ENCODE data around the gene GRM1.

The GRM1 gene

DNA sequence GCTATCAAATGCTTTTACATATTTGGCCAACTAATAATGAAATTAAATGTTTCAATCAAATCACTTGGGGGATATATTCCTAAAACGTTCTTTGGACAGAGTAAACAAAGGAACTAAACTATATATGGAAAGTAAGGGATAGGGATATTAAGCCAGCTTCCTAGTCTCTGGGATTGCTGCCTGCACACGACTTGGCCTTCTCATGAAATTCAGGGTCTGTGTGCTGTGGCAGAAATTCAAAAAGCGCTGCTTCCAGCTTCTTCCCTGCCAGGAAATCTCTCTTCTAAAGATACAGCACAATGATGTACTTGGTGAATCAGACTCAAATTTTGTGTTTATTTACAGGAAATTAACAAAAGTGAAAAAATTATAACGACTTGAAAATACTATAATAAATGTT, 308.5 kb downstream of the GRM1 start:
- DNase-seq: no peak

DNA sequence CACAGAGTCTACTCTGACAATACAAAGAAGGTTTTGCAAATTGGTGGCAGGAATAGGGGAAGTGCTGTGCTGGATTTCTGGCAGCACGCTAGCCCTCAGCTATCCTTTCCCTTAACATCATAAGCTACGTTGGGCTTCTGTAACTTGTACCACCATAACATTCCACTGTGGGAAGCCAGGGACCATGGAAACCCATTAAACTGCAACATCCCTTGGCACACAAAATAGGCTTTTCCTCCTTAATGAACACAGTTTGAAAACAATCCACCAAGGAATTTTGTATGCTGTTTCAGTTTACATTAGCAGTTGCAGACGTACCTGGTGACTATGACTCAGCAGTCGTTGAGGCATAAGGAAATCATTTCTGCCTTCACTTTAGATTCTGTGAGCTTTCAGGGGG, 310.9 kb downstream of the GRM1 start:
- peak; percentile 62 for DNase-seq

DNA sequence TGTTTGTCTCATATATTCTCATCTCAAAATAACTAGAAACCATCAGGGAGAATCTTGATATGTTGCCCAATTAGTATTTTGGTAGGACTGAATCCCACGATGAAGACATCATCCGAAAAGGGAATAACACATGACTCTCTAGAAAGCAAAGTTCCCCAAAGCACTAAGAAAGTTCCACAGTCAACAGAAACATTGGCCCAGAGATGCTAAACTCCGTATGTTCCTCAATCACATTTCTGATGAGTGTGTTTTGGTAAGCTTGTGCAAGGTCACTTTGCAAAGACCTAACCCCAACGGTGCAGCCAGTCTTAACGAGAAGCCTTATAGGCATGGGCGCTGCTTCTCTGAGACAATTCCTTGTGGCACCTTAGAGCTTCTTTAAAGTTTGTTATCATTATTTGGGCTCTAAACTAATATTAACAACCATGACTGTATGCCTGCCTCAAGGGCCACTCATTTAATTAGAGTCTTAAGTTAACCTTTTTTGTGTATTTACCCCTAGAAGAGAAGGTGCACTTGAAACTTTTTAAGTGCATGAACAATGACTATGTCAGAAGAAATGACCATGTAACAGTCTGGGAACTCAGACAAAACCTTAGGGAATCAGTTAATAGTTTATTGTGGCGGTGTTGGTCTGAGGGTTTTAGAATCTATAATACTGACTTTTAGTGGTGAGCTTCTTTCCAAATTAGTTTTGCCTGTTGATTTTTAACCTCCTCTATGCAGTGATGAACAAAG, 312.8 kb downstream of the GRM1 start:
- no peak for DNase-seq

DNA sequence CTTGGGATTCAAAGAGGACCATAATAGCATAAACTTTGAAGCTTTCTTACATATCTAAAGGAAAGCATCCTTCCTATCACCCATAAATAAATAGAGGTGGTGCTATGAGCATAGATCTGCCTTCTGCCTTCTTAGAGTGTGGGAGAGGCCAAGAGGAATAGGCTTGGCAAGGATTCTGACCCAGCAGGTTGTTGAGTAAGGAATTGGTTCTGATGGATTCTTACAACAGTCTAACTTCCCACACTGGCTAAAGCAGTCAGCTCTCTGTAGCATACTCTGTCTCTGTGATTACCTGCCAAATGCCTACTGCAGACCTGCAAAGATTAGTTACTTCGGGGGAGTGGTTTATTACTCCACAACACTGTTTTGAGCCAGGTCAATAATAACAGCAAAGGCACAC, 316.7 kb downstream of the GRM1 start:
- DNase-seq: no peak

DNA sequence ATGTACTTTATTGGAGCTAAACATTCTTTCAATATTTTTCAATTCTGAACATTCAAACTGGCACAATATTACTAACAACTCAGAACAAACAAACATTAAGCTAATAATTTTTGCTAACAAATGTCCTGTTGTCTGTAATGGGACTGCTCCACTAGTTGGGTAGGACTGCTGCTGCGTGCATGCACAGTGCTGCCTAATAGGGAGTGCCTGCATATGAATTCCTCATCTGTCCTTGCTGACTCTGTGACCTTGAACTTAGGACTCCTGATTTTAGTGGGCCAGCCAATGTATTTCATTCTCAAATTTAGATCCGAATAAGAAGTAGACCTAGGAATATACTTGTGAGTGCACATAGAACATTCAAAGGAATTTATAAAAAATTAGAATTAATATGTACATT, 318.2 kb downstream of the GRM1 start:
- no peak for DNase-seq

DNA sequence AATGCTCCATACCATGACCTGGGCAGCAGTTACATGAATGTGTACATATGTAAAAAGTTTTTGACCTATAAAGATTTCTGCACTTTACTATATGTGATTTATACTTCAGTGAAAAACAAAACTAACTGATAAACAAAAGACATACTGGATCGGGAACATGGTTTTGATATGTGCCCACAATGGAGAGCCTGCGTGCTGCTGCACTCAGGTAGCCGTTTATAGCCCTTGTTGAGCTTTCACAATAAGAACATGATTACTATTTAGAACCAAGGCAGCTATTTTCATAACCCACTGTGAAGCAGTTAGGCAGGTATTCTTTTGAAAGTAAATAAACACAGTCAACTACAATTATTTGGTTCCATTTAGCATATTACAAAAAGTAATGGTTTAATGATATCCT, 318.8 kb downstream of the GRM1 start:
- DNase-seq: no peak

DNA sequence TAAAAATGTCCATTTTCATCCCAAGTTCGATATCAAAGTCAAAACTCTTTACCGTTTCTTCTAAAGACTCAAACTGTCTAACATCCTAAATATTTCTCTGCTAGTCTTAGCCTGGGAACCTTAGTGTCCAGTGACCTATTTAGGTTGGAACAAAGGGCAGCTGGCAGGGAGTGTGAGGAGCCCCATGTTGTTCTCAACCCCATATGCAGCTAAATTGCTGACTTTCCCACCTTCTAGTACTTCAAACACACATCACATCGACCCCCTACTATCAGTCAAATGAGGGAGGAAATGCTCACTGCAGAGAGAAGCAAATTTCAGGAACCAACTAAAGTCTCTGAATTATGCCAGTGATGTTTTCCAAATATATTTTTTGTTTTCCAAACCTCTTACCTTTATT, 322.2 kb downstream of the GRM1 start:
- no peak for DNase-seq

DNA sequence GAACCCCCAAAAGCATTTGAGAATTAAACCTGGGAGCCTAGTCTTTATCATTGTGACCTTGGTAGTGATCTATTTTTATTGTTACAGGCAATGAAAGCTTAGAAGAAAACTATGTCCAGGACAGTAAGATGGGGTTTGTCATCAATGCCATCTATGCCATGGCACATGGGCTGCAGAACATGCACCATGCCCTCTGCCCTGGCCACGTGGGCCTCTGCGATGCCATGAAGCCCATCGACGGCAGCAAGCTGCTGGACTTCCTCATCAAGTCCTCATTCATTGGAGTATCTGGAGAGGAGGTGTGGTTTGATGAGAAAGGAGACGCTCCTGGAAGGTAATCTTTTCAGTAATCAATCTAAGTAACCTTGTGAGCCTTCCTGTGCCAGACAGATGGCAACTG, 323.3 kb downstream of the GRM1 start:
- no peak for DNase-seq

DNA sequence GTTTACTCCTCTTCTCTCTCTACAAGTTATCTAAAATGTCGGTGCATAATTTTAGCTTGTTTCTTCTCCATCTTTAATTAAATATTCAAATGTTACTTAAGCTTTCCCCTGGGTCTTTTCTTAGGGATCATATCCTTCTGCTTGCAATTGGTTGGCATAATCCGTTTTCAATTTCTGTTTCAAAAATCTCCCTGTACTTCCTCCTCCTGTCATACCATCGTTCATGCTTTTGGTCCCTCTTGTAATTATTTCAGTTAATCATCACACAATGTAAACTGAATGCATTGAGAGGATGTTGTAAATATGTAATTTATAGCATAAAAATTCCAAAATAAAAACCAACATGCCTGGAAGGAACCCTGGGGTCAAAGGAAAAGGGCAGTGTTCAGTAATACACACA, 325.6 kb downstream of the GRM1 start:
- no peak for DNase-seq

DNA sequence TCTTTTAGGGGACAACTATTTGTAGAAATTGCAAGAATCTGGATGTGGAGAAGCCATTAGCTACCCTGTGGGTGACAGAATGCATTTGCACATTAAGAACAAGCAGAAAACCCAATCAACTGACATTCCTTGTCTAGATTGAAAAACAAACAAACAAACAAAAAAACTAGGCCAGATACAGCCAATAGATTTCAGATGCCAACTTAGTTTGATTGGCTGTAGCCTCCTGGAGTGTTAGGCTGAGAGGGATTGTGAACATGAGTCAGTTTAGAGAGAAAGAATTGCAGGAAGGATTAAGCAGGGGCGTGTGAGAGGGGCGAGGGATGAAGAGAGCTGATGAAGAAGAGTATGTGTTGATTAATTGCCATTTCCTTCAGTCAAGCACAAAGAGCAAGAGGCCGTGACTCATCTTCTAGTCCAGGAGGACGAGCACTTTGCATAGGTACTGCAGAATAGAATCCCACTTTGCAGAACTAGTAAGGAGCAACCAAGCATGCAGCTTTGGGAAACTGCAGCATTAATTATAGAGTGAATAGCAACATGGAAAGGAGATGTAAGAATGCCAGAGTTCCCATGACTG, 326.7 kb downstream of the GRM1 start:
- DNase-seq: no peak

DNA sequence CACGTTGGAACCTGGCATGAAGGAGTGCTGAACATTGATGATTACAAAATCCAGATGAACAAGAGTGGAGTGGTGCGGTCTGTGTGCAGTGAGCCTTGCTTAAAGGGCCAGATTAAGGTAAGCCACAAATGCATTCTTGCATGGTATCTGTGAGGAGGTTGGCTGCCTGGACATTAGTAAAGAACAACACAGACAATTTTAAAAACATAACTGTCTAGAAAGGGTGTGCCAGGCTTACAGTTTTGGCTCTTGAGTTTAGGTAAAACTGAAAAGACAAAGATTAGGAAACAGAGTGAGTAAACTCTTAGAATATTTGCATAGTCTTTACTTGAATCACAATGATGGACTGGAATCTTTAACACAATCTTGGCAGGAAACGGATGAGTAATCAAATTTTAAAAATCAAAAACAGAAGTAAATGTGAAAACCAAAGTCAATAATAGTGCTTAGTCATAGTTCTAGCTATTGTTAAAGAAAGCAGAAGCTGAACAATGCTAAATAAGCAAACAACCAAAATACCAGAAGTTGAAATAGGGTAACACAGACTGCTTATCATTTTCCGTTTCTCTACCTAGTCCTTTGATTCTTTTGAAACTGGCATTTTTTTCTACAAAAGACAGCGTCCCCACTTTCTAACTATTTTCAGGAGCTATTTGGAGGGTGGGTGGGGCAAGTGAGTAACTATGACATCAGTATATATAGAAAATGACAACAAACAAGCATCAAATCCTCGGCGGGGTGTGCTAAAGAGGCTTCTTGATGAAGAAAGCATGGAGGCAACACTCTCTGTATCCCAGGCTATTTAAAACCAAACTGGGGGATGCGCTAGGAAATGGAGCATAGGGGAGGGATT, 328.9 kb downstream of the GRM1 start:
- no peak for DNase-seq

DNA sequence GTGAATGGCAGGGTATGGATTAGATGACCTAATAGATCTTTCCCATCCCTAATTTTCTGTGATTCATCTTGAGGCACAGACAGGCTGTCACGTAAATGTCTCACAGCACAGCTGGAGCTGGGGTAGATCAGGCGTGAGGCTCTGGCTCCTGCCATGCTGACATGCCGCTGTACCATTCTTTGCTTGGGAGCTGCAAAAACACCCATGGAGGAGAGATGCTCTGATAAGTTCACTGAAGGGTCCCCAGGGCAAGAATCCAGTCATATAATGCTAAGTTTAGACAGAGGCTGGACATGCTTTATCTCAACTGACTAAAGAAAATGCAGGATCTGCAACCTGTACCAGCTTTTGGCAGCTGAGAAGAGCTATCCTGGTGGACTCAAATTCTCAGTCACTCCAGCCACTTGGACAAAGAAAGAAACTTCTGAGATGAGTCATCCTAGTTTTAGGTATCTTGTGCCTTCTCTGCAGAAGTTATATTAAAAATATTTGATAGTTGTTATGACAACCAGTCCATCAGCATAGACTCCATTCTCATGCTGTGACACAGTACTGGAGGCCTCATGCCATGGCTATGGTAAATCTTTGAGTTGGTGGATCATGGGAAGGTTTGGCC, 329.7 kb downstream of the GRM1 start:
- DNase-seq: peak; percentile 72

DNA sequence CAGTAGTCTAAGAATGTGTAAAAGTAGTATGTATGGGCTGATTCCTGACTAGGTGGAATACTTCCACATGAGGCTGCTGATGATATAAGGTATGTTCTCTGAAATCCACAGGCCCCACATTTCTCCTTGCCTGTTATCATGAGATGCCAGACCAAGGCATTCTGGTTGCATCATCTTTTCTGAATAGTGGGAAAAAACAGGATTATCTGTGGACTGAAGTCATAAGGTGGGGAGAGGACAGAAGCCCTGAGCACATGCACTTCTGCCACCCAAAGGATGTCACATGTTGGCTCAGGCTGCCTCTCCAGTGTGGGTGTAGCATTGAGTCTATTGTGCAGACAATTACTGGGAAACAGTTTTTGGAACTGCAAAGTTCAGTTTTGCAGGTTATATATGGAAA, 330.3 kb downstream of the GRM1 start:
- no peak for DNase-seq

DNA sequence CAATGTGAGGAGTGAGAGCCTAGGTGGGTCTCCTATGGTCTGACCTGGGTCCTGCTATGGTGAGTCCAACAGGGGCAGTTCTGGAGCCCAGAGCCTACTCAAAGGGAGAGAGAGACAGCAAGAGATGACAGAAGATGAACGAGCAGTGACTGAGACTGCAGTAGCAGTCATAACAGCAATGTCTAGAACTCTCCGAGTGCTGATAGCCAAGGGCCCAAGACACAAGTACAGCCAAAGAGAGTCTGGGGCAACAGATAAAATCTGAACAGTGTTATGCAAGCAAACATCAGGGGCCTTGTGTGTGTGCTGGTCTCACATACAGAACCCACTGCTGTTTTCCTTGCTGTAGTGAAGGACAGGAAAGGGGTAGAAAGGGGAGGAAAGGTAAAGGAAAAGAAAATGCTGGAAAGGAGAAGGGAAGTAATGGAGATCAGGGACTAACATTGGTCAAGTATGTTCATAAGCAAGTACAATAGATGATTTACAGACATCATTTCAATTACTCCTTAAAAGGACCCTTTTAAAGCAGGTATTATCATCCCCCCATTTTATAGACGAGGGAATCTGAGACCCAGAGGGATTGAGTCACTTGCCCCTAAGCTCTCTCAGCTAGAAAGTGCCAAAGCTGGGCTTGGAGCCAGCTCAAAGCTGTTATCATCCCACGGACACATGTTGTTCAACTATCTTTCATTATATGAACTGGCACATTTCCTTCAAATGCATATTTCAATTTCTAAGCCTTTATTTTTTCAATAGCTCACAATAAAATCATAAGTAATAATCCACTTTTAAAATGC, 332.5 kb downstream of the GRM1 start:
- no peak for DNase-seq

DNA sequence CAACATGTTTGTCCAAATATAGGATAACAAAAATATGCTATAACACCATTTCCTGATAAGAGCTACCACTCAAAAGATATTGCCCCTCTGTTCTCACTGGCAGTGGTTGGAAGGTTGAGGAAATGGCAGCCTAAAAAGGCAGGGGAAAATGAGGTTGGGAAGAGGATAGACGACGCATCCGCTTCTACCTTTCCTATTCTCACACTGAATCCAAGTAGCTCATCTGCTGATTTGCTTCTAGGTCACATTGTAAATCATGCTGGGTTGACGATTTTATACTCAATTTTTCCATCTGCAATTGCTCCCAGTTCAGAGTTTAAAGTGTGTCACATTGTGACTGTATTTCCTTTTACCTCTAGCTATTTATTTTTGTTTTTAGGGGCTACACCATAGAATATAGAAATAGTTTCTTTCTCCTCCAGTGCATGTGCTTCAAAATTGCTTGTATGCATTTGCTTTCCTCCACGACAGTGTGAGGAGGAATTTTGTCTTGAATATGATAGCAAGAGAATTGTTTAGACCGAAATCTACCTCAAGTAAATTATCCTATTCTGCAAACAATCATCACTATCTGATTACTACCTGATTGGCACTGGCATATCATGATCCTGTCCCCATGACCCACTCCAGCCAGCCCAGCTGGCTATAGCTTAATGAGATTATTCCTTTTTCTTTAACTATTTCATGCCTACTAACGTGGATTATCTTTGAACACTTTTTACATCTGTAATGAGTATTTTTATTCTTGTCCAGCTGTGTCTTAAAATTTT, 335.2 kb downstream of the GRM1 start:
- DNase-seq: no peak

DNA sequence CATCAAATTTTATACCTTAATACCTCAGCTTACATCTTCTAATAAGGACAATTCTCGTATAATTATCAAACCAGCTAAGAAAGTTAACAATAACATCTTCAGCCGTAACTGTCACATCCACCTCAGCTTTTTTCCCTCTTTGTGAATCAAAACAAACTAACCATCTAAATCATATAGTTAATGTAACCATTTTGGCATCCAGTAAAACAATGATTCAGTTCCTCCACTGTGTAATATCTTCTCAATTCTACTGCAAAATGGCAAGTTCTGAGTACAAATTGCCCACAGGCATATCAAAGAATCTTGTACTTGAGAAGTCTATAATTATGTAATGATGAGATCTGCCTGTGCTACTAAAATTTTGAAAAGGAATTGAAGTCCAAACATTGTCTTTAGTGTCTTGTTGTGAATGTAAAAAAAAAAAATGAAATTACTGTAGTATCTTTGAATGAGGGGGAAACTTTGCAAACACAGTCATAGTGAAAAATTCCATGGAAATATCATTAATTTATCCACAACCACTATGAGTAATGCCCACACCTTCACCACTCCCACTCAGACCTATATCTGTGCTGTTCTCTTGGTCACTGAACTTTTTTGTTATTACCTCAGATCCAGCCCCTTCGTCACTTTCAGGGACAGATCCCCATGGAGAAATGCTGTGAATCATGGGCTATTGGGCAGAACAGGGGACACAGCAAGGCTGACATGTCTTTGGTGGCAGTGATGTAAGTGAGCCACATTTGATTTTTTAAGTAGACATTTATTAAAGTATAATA, 336.1 kb downstream of the GRM1 start:
- DNase-seq: no peak

DNA sequence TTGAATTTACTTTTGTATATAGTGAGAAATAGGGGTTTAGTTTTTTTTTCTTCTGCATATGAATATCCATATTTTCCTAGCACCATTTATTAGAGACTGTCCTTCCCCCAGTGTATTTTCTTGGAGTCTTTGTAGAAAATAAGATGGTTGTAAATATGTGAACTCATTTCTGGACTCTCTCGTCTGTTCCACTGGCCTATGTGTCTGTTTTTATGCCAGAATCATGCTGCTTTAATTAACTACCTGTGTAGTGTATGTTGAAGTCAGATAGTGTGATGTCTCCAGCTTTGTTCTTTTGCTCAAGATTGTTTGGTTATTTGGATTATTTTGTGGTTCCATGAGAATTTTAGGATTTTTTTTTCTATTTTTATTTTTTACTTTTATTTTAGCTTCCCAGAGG, 338.2 kb downstream of the GRM1 start:
- no peak for DNase-seq

DNA sequence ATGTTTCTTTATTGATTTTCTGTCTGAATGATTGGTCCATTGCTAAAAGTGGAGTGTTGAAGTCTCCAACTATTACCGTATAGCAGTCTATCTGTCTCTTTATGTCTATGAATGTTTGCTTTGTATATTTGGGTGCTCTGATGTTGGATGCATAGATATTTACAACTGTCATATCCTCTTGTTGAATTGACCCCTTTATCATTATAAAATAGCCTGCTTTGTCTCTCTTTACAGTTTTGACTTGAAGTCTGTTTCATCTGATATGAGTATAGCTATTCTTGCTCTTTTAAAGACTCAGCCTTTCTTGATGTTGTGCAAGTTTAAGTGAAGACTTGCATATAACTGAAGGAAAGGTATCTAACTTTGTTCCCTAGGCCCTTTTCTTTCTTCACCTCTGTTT, 341.0 kb downstream of the GRM1 start:
- no peak for DNase-seq

DNA sequence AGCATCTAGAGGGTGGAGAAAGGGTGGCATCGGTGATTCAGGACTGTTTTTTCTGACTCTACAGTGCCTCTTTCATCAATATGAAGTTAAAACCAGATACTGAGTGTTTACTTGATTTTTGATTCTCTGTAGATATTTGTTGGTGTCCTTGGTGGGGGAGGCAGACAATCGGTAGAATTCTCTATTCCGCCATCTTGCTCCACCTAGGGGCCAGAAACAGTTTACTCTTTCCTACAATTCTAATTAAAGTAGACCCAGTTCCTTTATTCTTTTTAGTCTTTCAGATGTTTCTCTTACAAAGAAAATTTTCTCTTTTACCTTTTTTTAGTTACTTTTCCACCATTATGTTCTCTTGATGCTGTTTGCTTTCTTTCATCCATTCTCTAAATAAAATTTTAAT, 352.6 kb downstream of the GRM1 start:
- no peak for DNase-seq

DNA sequence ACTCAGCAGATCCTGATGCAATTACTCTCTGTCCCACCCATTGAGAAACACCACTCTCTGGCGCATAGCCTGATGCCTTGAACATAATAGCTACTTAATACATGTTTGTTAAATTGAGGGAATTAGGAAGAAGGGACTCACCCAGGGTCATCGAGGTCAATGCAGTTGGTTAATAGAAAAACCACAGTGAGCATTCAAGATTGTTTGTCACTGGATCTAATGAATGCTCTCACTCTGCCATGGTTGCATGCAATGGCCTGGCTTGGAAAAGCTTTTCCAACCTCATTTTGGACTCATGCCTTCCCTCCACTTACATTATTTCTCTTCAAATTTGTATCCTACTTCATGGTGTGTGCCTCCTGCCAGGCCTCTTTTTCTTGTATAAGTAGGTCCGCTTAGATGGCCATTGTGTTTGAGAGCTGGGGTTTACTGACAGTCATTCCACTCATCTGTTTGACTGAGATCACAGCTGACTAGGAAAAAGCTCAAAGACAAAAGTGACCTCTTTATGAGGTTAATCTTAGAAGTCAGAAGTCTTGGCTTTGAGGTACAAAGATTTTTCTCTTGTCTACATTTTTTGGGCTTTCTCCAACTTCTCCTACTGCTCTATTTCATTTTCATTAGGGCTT, 360.0 kb downstream of the GRM1 start:
- DNase-seq: no peak

DNA sequence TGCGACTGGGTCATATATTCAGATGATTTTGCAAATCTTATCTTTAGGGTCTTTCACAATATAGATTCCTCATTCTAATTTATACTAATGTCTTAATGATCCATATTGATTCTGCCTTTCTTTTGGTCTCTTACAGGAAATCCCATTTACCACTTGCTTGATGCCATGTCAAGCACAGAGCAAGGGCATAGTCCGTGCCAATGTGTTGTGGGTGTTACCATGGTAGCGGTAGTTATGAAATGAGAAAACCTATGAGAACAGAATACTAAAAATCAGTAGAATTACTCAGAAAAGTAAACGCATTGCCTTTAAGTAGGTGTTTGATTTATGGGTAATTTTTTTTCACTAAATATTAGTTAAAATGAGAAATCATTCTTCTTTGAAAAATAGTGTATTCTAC, 360.9 kb downstream of the GRM1 start:
- no peak for DNase-seq

All from islet precursor cell (in vitro differentiated cells).